Mucosa of descending colon (tissue), 3 donors: ENCODE data around the gene DLG1. TPM values are rescaled to one million over a fixed set of nuclear protein-coding genes. Genes with fewer than 3 reads are reported as not detected.

Experiments
- ATAC-seq: fragments of 200-7000 bp; cut with Tn5 transposase; one replicate; pipeline ENCODE4 v1.9.1; 2020; ENCODE audit warnings: mild to moderate bottlenecking, moderate library complexity
- DNase-seq, 3 donors: peaks; one replicate each; pipeline ENCODE4 v3.0.0-alpha.2; 2020
- H3K36me3 ChIP-seq: fragments of 200-600 bp; one replicate; pipeline ENCODE4 v1.8.0; 2021; ENCODE audit warnings: low read depth, mild to moderate bottlenecking
- H3K4me1 ChIP-seq: fragments of 200-600 bp; one replicate; pipeline ENCODE4 v1.8.0; 2021; ENCODE audit warnings: low read depth, mild to moderate bottlenecking
- H3K4me3 ChIP-seq: fragments of 200-600 bp; one replicate; pipeline ENCODE4 v1.8.0; 2021; ENCODE audit warnings: mild to moderate bottlenecking
- H3K9me3 ChIP-seq: fragments of 200-600 bp; one replicate; pipeline ENCODE4 v1.8.0; 2021; ENCODE audit warnings: mild to moderate bottlenecking
- intact Hi-C, 2 donors: fragments of 100-400 bp; cut with DNase I in 1 of 2; cut with micrococcal nuclease in 1 of 2; formaldehyde crosslinking; loops; one replicate each; pipeline versions ENCODE4 v1.11.0 to v1.11.1; 2022; cut with DNase I, micrococcal nuclease
- total RNA-seq, 3 donors: library from RNA; stranded (reverse); fragmentation: NEBNext Ultra II Directional in 2 of 3; extraction: Animal tissue kit (Norgen Biotek cat#: 25700) in 2 of 3; gene quantifications; one replicate each; pipeline versions ENCODE4 v1.2.1 to v1.2.4, GENCODE V29; 2021 to 2023
- TF ChIP-seq, protein P1 (sequence below): fragments of 200-600 bp; IDR thresholded peaks from one replicate; pipeline ENCODE4 v1.8.0; 2022; ENCODE audit warnings: antibody characterized with exemption, mild to moderate bottlenecking
- donor health status: DM: no; HTN: no; CAD: no; lungs with moderate emphysema.
- donor health status: DM: no; HTN: no; CAD: no.
- donor health status: DM: no; HTN: yes; CAD: no.

Gene DLG1
- total RNA-seq, 3 donors from 2014 or later: 107 to 163 (median 134) TPM

DNA sequence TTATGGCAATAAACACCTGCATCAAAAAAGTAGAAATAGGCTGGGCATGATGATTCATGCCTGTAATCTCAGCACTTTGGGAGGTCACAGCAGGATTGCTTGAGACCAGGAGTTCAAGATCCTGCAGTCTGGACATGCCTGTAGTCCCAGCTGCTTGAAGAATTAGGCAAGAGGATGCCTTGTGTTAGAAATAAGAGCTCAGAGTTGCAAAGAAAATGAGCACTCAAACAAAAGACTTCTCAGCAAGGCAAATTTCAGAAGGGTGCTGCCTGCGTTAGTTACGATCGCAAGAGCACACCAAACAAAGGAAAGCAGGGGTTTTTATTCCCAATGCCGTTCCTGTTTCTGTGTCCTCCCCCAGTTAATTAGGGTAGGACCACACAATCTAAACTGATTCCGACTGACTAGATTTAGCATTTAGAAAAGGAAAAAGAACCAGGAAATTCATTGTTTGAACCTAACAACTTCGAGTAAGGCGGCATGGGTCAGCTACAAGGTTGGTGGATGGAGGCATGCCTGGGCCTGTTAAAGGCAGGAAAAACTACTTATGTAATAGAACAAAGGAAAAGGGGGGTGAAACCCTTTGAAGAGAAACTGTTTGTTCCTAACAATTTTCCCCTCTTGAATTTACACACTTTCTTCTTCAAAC is 55.5 kb downstream of the DLG1 start:
- H3K4me3 ChIP-seq: no peak overlapping the region
- ATAC-seq (no peak), DNase-seq (no peak)
- no peaks in the 10 kb centered on the region for H3K36me3 ChIP-seq
- peaks cover 5% of the 10 kb centered on the region for H3K4me1 ChIP-seq
- intact Hi-C loops: no loop called here
- TF ChIP-seq, protein P1, sequence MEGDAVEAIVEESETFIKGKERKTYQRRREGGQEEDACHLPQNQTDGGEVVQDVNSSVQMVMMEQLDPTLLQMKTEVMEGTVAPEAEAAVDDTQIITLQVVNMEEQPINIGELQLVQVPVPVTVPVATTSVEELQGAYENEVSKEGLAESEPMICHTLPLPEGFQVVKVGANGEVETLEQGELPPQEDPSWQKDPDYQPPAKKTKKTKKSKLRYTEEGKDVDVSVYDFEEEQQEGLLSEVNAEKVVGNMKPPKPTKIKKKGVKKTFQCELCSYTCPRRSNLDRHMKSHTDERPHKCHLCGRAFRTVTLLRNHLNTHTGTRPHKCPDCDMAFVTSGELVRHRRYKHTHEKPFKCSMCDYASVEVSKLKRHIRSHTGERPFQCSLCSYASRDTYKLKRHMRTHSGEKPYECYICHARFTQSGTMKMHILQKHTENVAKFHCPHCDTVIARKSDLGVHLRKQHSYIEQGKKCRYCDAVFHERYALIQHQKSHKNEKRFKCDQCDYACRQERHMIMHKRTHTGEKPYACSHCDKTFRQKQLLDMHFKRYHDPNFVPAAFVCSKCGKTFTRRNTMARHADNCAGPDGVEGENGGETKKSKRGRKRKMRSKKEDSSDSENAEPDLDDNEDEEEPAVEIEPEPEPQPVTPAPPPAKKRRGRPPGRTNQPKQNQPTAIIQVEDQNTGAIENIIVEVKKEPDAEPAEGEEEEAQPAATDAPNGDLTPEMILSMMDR: no peak
- peaks cover 28% of the 10 kb centered on the region for H3K9me3 ChIP-seq

DNA sequence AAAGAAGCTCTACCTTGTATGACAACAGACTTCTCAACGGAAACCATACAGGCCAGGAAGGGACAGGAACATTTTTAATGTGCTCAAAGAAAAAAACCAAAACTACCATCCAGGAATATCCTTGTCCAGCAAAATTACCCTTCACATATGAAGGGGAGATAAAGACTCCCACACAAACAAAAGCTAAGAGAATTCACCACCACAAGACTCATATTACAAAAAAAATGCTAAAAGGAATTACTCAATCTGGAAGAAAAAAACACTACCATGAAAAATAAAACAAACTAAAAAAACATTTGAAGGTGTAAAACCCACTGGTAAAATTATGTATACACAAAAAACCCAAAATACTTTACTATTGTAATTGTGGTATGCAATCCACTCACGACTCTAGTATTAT is 57.2 kb downstream of the DLG1 start:
- ATAC-seq (no peak), DNase-seq (no peak)
- intact Hi-C loops: no loop called here
- no peak overlapping the region for H3K4me3 ChIP-seq
- no peaks in the 10 kb centered on the region for H3K36me3 ChIP-seq
- peaks cover 13% of the 10 kb centered on the region for H3K4me1 ChIP-seq
- TF ChIP-seq, protein P1: no peak
- H3K9me3 ChIP-seq: peaks cover 27% of the 10 kb centered on the region

DNA sequence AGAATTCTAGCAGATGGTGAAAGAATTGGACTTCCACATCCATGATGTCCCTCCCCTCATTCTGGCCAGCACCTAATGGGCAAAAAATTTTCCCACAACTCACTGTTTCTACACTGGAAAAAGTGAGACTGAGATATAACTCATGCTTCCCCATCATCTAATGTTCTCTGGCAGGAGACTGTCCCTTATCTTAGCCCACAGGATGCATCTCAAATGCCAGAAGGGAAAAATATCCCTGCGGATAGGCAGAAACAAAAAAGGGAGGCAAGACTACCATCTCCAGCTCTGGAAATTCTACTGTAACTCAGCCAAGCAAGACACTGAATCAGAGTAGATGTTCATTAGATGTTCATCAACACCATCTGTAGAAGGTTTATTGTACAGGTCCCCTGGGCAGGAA is 58.6 kb downstream of the DLG1 start:
- TF ChIP-seq, protein P1: no peak
- peaks cover 26% of the 10 kb centered on the region for H3K4me1 ChIP-seq
- peaks cover 27% of the 10 kb centered on the region for H3K9me3 ChIP-seq
- no peak for DNase-seq
- no peaks in the 10 kb centered on the region for H3K36me3 ChIP-seq
- H3K4me3 ChIP-seq: no peak overlapping the region
- ATAC-seq: no peak
- intact Hi-C loops: no loop called here

DNA sequence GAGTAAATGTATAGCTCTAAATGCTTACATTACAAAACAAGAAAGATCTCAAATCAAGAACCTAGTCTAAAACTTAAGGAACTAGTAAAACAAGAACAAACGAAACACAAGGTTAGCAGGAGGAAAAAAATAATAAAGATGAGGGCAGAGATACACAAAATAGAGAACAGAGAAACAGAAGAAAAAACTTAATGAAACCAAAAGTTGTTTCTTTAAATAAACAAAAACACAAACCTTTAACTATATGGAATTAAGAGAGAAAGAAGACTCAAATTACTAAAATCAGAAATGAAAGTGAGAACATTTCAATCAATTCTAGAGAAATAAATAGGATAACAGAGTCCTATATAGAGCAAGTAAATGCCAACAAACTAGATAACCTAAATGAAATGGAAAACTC is 59.6 kb downstream of the DLG1 start:
- DNase-seq (no peak), ATAC-seq (no peak)
- no peak overlapping the region for H3K4me3 ChIP-seq
- H3K4me1 ChIP-seq: peaks cover 32% of the 10 kb centered on the region
- H3K9me3 ChIP-seq: peaks cover 22% of the 10 kb centered on the region
- TF ChIP-seq, protein P1: no peak
- intact Hi-C loops: no loop called here
- no peaks in the 10 kb centered on the region for H3K36me3 ChIP-seq

DNA sequence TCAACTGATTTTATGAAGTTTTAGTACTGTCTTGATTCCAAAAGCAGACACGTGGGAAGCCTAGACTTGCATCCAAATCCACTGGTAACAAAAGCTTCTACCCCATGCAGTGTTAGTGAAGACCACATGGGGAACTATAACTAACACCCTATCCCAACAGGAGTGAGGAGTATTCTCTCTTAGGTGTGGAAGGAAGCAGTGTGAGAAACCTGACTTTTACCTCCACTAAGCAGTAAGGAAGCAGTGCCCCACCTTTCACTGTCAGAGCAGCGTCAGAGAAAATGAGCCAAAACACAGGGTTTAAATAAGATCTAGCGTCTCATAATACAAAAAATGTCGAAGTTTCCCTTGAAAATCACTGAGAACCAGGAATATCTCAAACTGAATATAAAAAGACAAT is 60.5 kb downstream of the DLG1 start:
- peaks cover 13% of the 10 kb centered on the region for H3K9me3 ChIP-seq
- no peak overlapping the region for H3K4me3 ChIP-seq
- TF ChIP-seq, protein P1: no peak
- H3K4me1 ChIP-seq: peaks cover 32% of the 10 kb centered on the region
- peak; percentile 85 for ATAC-seq
- no peaks in the 10 kb centered on the region for H3K36me3 ChIP-seq
- intact Hi-C loops: no loop called here
- DNase-seq: peak in 1 of 3 donors; percentile 32

DNA sequence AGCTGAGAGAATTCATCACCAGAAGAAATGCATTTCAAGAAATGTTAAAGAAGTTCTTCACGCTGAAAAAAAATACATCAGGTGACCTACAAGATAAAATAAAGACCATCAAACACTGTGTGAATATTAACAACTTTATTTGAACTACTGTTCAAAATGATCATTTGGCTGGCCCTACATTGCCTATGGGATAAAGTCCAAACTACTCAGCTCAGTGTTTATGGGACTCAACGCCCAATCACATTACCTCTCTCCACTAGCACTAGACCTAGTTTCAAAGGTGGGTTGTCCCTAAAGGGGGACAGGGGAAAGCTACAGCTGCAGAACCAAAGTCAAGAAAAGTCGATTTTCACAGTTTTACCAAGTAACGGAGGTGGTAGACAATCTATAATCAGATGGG is 62.0 kb downstream of the DLG1 start:
- intact Hi-C loops: no loop called here
- ATAC-seq (peak; percentile 89), DNase-seq (peak in 1 of 3 donors; percentile 30)
- Histone ChIP-seq H3K36me3 (no peaks in the 10 kb centered on the region), H3K4me3 (no peak overlapping the region), H3K4me1 (peaks cover 32% of the 10 kb centered on the region), H3K9me3 (no peaks in the 10 kb centered on the region)
- TF ChIP-seq, protein P1: no peak
